Esophagus muscularis mucosa (tissue), 4 donors: ENCODE results near the gene WDR44. TPM values are rescaled to one million over a fixed set of nuclear protein-coding genes. Genes with fewer than 3 reads are reported as not detected.
A peak's percentile ranks its signal among the peaks of the same experiment; 100 is the strongest.

Experiments used
- DNase-seq: peaks from one replicate; pipeline ENCODE4 v3.0.0-alpha.2; 2017; ENCODE audit errors: extremely low spot score
- H3K27ac ChIP-seq, 4 donors: fragments of 200-600 bp; sonication (generic); replicated peaks in 1 of 4; 1 replicate in 3 of 4; 2 replicates in 1 of 4; pipeline ENCODE4 v1.5.1; 2016 to 2019; ENCODE audit warnings: mild to moderate bottlenecking in 1 of 4
- H3K27me3 ChIP-seq, 4 donors: fragments of 200-600 bp; sonication (generic); one replicate each; pipeline versions ENCODE4 v1.5.1 to v1.6.0; 2016 to 2019
- H3K36me3 ChIP-seq, 4 donors: fragments of 200-600 bp; sonication (generic); one replicate each; pipeline ENCODE4 v1.5.1; 2016 to 2019
- H3K4me1 ChIP-seq, 4 donors: fragments of 200-600 bp; sonication (generic); one replicate each; pipeline ENCODE4 v1.5.1; 2016 to 2019
- H3K4me3 ChIP-seq, 4 donors: fragments of 200-600 bp; sonication (generic); 1 replicate in 2 of 4; 2 replicates in 2 of 4; pipeline ENCODE4 v1.5.1; 2016 to 2019; ENCODE audit warnings: mild to moderate bottlenecking in 4 of 4, moderate library complexity in 1 of 4
- H3K9me3 ChIP-seq, 4 donors: fragments of 200-600 bp; sonication (generic); 1 replicate in 3 of 4; 2 replicates in 1 of 4; pipeline ENCODE4 v1.5.1; 2016 to 2019
- CTCF ChIP-seq, 3 experiments: fragments of 200-600 bp in 2 of 3; fragments of 450-650 bp in 1 of 3; sonication (generic) in 2 of 3; IDR thresholded peaks; one replicate each; pipeline ENCODE4 v1.5.1; 2017 to 2019; ENCODE audit warnings: antibody characterized with exemption in 3 of 3, mild to moderate bottlenecking in 2 of 3, moderate library complexity in 1 of 3
- EP300 ChIP-seq: sonication (generic); formaldehyde crosslinking; IDR thresholded peaks from one replicate; pipeline ENCODE4 v1.6.1; 2017; ENCODE audit warnings: antibody characterized with exemption
- POLR2A ChIP-seq: fragments of 450-650 bp; IDR thresholded peaks from one replicate; pipeline ENCODE4 v1.6.1; 2017; ENCODE audit warnings: antibody characterized with exemption, moderate library complexity, mild to moderate bottlenecking, low read depth
- POLR2AphosphoS5 ChIP-seq, 2 donors: sonication (generic); formaldehyde crosslinking; IDR thresholded peaks; one replicate each; pipeline ENCODE4 v1.6.1; 2017; ENCODE audit warnings: antibody characterized with exemption in 2 of 2
- WGBS: methylation state at CpG from one replicate; pipeline ENCODE4 v1.1.5; 2018; 5-methylcytosine and 5-hydroxymethylcytosine counted together
- intact Hi-C: fragments of 100-400 bp; cut with DNase I; formaldehyde crosslinking; loops from one replicate; pipeline ENCODE4 v1.15.1; 2023
- total RNA-seq, 4 donors: library from RNA; depleted of rRNA; stranded (reverse); fragments of >200 nt; gene quantifications; one replicate each; pipeline versions ENCODE4 v1.1.0 to v1.2.1, GENCODE V29; 2016

Gene WDR44
- total RNA-seq, 4 donors from 2014 or later = 24.4 to 31.9 (median 27.6) TPM

- WGBS = 83% methylated on average over 1 of the region's 1 CpG
Measured at GRCh38 chrX:118350706-118351105, 4.8 kb downstream of the WDR44 start.

DNA sequence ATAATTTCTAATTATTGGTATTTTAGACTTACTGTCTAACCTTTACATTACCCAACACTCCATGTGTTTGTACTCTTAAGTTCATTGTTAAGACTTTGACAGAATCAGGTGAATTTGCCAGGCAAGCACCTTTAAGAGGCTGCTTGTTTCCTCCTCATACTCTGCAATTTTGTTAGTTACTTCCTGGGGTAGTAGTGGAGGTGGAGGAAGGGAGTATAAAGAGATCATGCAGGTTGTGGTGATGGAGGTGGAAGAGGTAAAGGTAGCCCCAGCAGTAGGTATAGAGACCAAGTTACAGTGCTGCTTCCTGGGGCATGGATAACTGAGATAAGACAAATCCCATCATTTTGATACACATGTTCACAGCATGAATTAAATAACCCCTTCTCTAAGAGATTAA, 6.7 kb downstream of the WDR44 start:
- Histone ChIP-seq H3K27me3 (no peaks in the 10 kb centered on the region), H3K9me3 (no peaks in the 10 kb centered on the region), H3K4me1 (peaks cover 5 to 81% (median 55%) of the 10 kb centered on the region in 4 donors), H3K27ac (no peak overlapping the region), H3K36me3 (no peaks in the 10 kb centered on the region), H3K4me3 (no peak overlapping the region)
- intact Hi-C loops = no loop called here
- TF ChIP-seq POLR2AphosphoS5 (IDR thresholded peaks at IDR 0.05) (no peak), CTCF (IDR thresholded peaks at IDR 0.05) (no peak), EP300 (no peak), POLR2A (no peak)
- DNase-seq = no peak

More at GRCh38 chrX:118350706-118351105, 4.8 kb downstream of the WDR44 start:
- H3K9me3 ChIP-seq = peaks cover 0 to 4% (median 0%) of the 10 kb centered on the region in 4 donors
- no peak for TF ChIP-seq EP300
- TF ChIP-seq POLR2A = no peak
- TF ChIP-seq POLR2AphosphoS5 (IDR thresholded peaks at IDR 0.05) = no peak
- no peak for TF ChIP-seq CTCF (IDR thresholded peaks at IDR 0.05)
- H3K27me3 ChIP-seq = peaks cover 0 to 4% (median 0%) of the 10 kb centered on the region in 4 donors
- no peak overlapping the region for H3K4me3 ChIP-seq
- H3K27ac ChIP-seq = peak overlapping the region in 3 of 4 donors; percentile 8 to 36 (median 10)
- H3K36me3 ChIP-seq = no peaks in the 10 kb centered on the region
- intact Hi-C loops = no loop called here
- peaks cover 6 to 70% (median 53%) of the 10 kb centered on the region in 4 donors for H3K4me1 ChIP-seq
- DNase-seq = no peak

DNA sequence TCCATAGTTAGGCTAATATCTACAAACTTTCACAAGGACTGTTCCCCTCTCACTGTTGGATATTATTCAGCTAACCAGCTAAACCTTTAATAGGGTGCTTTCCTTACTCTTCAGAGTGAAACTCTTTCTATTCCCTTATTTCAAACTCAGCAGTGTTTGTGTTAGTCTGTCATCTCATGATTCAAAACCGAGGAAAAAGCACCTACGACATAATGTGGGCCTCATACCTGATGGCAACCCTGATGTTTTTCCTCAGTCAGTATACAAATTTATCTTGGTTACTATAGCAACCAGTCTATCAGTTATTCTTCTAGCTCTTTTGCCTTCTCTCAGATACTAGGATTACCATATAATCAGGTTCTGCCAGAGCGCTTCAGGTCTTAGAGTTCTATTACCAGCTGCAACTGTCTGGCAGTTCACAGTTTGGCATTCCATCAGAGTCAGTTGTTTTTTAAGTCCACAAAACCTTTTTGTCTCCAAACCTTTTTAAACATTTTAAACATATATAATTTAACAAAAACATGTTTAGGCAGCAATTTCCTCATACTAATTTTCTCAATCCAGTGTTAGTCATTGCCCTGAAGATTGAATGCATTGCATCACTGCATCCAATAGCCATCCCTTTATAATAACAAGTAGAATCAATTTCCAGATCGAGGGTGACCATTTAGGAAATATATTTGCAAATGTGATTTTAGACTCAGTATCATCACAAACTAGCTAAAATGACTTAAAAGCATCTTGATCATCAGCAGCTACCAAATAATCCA, 7.4 kb downstream of the WDR44 start:
- H3K4me1 ChIP-seq = peaks cover 3 to 74% (median 50%) of the 10 kb centered on the region in 4 donors
- TF ChIP-seq EP300 = no peak
- no peak for TF ChIP-seq POLR2AphosphoS5 (IDR thresholded peaks at IDR 0.05)
- no peak for TF ChIP-seq POLR2A
- TF ChIP-seq CTCF (IDR thresholded peaks at IDR 0.05) = no peak
- no peak overlapping the region for H3K27ac ChIP-seq
- DNase-seq = no peak
- no peaks in the 10 kb centered on the region for H3K9me3 ChIP-seq
- H3K4me3 ChIP-seq = no peak overlapping the region
- 64% methylated on average over 4 of the region's 4 CpGs for WGBS
- H3K36me3 ChIP-seq = no peaks in the 10 kb centered on the region
- no peaks in the 10 kb centered on the region for H3K27me3 ChIP-seq
- intact Hi-C loops = no loop called here

GRCh38 chrX:118355225-118355920, 9.5 kb downstream of the WDR44 start:
- Histone ChIP-seq H3K27ac (no peak overlapping the region), H3K36me3 (no peaks in the 10 kb centered on the region), H3K4me3 (no peak overlapping the region), H3K27me3 (no peaks in the 10 kb centered on the region), H3K9me3 (no peaks in the 10 kb centered on the region), H3K4me1 (peaks cover 3 to 57% (median 33%) of the 10 kb centered on the region in 4 donors)
- intact Hi-C loops = no loop called here
- TF ChIP-seq EP300 = no peak
- TF ChIP-seq CTCF (IDR thresholded peaks at IDR 0.05) = no peak
- TF ChIP-seq POLR2AphosphoS5 (IDR thresholded peaks at IDR 0.05) = no peak
- TF ChIP-seq POLR2A = no peak
- no peak for DNase-seq
- 93% methylated on average over 2 of the region's 2 CpGs for WGBS
